Effector memory CD8-positive, alpha-beta T cell (primary cell): ENCODE results near the gene BCL2A1.
A peak's percentile ranks its signal among the peaks of the same experiment; 100 is the strongest.
"Not testable (repeated sequence)": the region's sequence is repeated elsewhere in the genome, so short reads cannot be mapped to it uniquely, and the experiment has no call there.

Experiments
- ATAC-seq: fragments of 150-1000 bp; cut with Tn5 transposase; replicated peaks from 2 replicates; pipeline ENCODE4 v1.10.0; 2021; ENCODE audit warnings: mild to moderate bottlenecking, moderate library complexity
- DNase-seq, 3 experiments: peaks; one replicate each; pipeline ENCODE4 v3.0.0; 2021
- H3K27ac Mint-ChIP-seq, 2 donors: one replicate each; pipeline ENCODE4 v1.8.0; 2022; ENCODE audit warnings: mild to moderate bottlenecking in 2 of 2, mixed read lengths in 2 of 2, moderate library complexity in 2 of 2
- H3K27me3 Mint-ChIP-seq, 2 donors: one replicate each; pipeline ENCODE4 v1.8.0; 2022; ENCODE audit warnings: mixed read lengths in 2 of 2
- H3K36me3 Mint-ChIP-seq: one replicate; pipeline ENCODE4 v1.8.0; 2022; ENCODE audit warnings: mild to moderate bottlenecking, moderate library complexity, mixed read lengths; ENCODE audit not compliant: insufficient read depth
- H3K4me1 Mint-ChIP-seq, 2 donors: one replicate each; pipeline ENCODE4 v1.8.0; 2022; ENCODE audit warnings: low read depth in 2 of 2, mixed read lengths in 2 of 2
- H3K4me3 Mint-ChIP-seq, 2 donors: one replicate each; pipeline ENCODE4 v1.8.0; 2022; ENCODE audit warnings: mild to moderate bottlenecking in 2 of 2, mixed read lengths in 2 of 2, moderate library complexity in 2 of 2
- H3K9me3 Mint-ChIP-seq, 2 donors: one replicate each; pipeline ENCODE4 v1.8.0; 2022; ENCODE audit warnings: mixed read lengths in 2 of 2

Gene BCL2A1

DNA sequence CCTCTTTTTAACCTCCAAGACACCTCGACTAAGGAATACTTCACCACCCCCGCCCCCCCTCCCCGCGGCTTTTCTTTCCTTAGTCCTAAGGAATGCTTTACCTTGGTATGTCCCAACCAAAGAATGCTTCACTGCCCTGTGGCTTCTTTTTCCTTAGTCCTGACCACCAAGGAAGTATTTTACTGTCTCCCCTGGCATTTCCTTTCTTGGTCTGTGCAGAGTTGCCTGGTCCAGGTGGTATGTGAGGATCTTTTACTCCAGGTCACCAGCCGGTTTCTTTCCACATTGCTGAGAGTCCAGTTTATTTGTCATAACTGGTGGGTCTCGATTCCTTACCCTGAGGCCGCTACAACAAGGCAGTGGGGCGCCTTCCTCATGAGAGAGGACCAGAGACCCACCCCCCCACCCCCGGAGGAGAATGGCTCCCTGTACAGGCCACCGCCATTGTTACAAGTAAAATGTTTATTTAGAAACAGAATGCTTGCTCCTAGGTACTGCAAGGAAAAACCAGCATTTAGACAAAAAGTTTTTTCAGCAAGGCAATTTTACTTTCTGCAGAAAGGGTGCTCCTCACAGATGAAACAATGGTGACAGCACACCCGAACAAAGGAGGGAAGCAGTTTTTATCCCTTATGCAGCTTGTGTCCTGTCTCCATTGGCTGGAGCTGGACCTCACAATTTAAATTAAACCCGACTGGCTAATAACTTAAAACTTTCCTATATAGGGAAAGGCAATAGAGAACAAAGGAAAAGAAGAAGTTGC, 51.1 kb downstream of the BCL2A1 start:
- H3K4me1 Mint-ChIP-seq: peaks cover 16 to 21% of the 10 kb centered on the region in 2 donors
- no peaks in the 10 kb centered on the region for H3K27me3 Mint-ChIP-seq
- H3K27ac Mint-ChIP-seq: no peak overlapping the region
- peaks cover 20% of the 10 kb centered on the region for H3K36me3 Mint-ChIP-seq
- DNase-seq (no peak), ATAC-seq (no peak)
- no peak overlapping the region for H3K4me3 Mint-ChIP-seq
- H3K9me3 Mint-ChIP-seq: peaks cover 0 to 8% of the 10 kb centered on the region in 2 donors

- Mint-ChIP-seq H3K4me3 (no peak overlapping the region), H3K27me3 (no peaks in the 10 kb centered on the region), H3K27ac (peak overlapping the region in 1 of 2 donors; percentile 3), H3K36me3 (peaks cover 17% of the 10 kb centered on the region), H3K9me3 (peaks cover 0 to 11% of the 10 kb centered on the region in 2 donors), H3K4me1 (peaks cover 16 to 21% of the 10 kb centered on the region in 2 donors)
- no peak for ATAC-seq
- DNase-seq: no peak
Observed at GRCh38 chr15:79919090-79919748, 51.8 kb downstream of the BCL2A1 start.

- no peak for ATAC-seq
- Mint-ChIP-seq H3K27me3 (no peaks in the 10 kb centered on the region), H3K36me3 (peaks cover 9% of the 10 kb centered on the region), H3K4me3 (no peak overlapping the region), H3K27ac (no peak overlapping the region), H3K4me1 (peaks cover 14 to 17% of the 10 kb centered on the region in 2 donors), H3K9me3 (peaks cover 0 to 11% of the 10 kb centered on the region in 2 donors)
- no peak for DNase-seq
Observed at GRCh38 chr15:79918278-79918677, 52.7 kb downstream of the BCL2A1 start.

DNA sequence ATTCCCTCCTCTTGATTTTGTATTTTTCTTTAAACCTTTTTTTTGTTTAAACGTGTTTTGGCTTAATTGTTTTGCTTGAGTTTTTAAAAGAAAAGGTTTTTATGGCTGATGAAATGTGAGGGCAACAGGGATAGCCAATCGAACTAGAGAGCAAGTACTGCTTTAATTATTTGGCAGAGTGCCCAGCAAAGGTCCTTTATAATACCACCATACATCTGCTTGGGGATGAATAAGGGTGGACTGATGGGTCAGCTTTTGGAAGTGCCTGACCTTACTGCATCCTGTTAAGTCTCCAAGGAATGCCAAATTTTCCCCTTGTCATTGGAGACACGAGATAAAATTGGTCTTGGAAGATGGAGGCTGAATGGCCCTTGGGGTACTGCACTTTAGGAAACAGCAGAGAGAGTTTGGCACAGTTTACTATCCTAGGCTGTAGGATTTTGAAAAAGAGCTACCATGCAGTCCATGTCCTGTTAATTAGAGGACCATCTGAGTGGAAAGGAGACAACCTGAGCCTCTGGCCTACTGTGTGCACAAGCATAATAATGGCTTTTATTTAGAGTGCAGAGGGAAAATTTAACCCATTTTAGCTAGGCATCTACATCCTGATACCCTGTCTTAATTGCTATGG, 54.4 kb downstream of the BCL2A1 start:
- no peaks in the 10 kb centered on the region for H3K27me3 Mint-ChIP-seq
- H3K4me3 Mint-ChIP-seq: no peak overlapping the region
- no peak overlapping the region for H3K27ac Mint-ChIP-seq
- H3K36me3 Mint-ChIP-seq: peaks cover 4% of the 10 kb centered on the region
- ATAC-seq (no peak), DNase-seq (no peak)
- H3K4me1 Mint-ChIP-seq: peaks cover 4 to 6% of the 10 kb centered on the region in 2 donors
- H3K9me3 Mint-ChIP-seq: peaks cover 0 to 10% of the 10 kb centered on the region in 2 donors

DNA sequence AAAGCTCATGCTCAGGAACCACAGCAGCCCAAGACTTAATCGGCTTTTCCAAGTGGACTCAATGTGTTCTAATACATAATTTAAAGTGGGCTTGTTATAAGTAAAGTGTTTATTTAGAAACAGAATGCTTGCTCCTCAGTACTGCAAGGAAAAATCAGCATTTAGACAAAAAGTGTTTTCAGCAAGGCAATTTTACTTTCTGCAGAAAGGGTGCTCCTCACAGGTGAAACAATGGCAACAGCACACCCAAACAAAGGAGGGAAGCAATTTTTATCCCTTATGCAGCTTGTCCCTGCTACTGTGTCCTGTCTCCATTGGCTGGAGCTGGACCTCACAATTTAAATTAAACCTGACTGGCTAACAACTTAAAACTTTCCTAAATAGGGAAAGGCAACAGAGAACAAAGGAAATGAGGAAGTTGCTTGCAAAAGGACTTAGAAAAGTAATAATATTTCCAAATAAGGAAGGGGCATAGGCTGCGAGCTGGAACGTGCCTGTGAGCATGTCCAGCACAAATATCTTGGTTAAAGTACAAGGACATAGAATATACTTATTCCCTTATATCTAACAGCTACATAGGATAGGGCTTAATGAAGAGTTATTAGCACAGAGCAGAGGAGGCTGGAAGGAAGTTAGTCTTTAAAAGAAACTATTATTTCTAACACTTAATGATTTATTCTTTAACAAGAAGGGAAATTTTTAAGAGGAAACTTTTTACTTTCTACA, 55.1 kb downstream of the BCL2A1 start:
- not testable (repeated sequence) for H3K36me3 Mint-ChIP-seq, H3K27me3 Mint-ChIP-seq, H3K27ac Mint-ChIP-seq, H3K9me3 Mint-ChIP-seq, ATAC-seq, DNase-seq, H3K4me1 Mint-ChIP-seq, H3K4me3 Mint-ChIP-seq

GRCh38 chr15:79914728-79915127, 56.3 kb downstream of the BCL2A1 start:
- Mint-ChIP-seq H3K36me3 (no peaks in the 10 kb centered on the region), H3K4me1 (peaks cover 0 to 2% of the 10 kb centered on the region in 2 donors), H3K27me3 (no peaks in the 10 kb centered on the region), H3K27ac (no peak overlapping the region), H3K9me3 (peaks cover 0 to 7% of the 10 kb centered on the region in 2 donors), H3K4me3 (no peak overlapping the region)
- ATAC-seq: no peak
- DNase-seq: no peak
